Left lung (tissue), 10 donors: Measurements from ENCODE around the gene IZUMO1. TPM values are rescaled to one million over a fixed set of nuclear protein-coding genes. Genes with fewer than 3 reads are reported as not detected.
A peak's percentile ranks its signal among the peaks of the same experiment; 100 is the strongest.

ENCODE experiments used
- ATAC-seq: fragments of 200-7000 bp; cut with Tn5 transposase; one replicate; pipeline ENCODE4 v1.9.1; 2020; ENCODE audit warnings: moderate library complexity
- DNase-seq, 4 donors: peaks; one replicate each; pipeline ENCODE4 v3.0.0-alpha.2; 2013 to 2020
- H3K27ac ChIP-seq, 2 donors: fragments of 200-600 bp; sonication (generic) in 1 of 2; one replicate each; pipeline versions ENCODE4 v1.5.0 to v1.8.0; 2020 to 2021
- H3K27me3 ChIP-seq, 2 donors: fragments of 200-600 bp; sonication (generic) in 1 of 2; one replicate each; pipeline versions ENCODE4 v1.5.0 to v1.8.0; 2020 to 2021
- H3K36me3 ChIP-seq, 2 donors: fragments of 200-600 bp; sonication (generic) in 1 of 2; one replicate each; pipeline versions ENCODE4 v1.5.0 to v1.8.0; 2020 to 2021
- H3K4me1 ChIP-seq, 2 donors: fragments of 200-600 bp; one replicate each; pipeline ENCODE4 v1.8.0; 2021
- H3K4me3 ChIP-seq, 2 donors: fragments of 200-600 bp; sonication (generic) in 1 of 2; one replicate each; pipeline versions ENCODE4 v1.5.0 to v1.8.0; 2020 to 2021; ENCODE audit warnings: mild to moderate bottlenecking in 1 of 2
- H3K9me3 ChIP-seq, 2 donors: fragments of 200-600 bp; sonication (generic) in 1 of 2; one replicate each; pipeline versions ENCODE4 v1.5.0 to v1.8.0; 2020 to 2021
- intact Hi-C, 2 donors: fragments of 100-400 bp; cut with DNase I; formaldehyde crosslinking; loops; one replicate each; pipeline versions ENCODE4 v1.11.2 to v1.14.2; 2022
- polyA plus RNA-seq, 6 donors: library from polyadenylated mRNA; unstranded; fragments of 120-200 nt; gene quantifications; one replicate each; pipeline ENCODE4 v1.2.1, GENCODE V29; 2013; ENCODE audit not compliant: insufficient read length in 6 of 6
- total RNA-seq, 2 donors: library from RNA; stranded (reverse); fragmentation: NEBNext Ultra II Directional; extraction: Animal tissue kit (Norgen Biotek cat#: 25700); gene quantifications; one replicate each; pipeline ENCODE4 v1.2.1, GENCODE V29; 2021
- TF ChIP-seq, protein P1 (sequence below), 2 donors: fragments of 200-600 bp; sonication (generic) in 1 of 2; IDR thresholded peaks; one replicate each; pipeline versions ENCODE4 v1.5.0 to v1.8.0; 2021; ENCODE audit warnings: antibody characterized with exemption in 2 of 2
- donor health status: DM: no; HTN: yes; CAD: no.
- donor health status: DM: no; HTN: no; CAD: no.

The IZUMO1 gene
- total and polyA plus RNA-seq, 8 donors = 0.96 to 3.6 (median 1.6) TPM

- intact Hi-C loops = no loop called here
- peaks cover 0 to 22% of the 10 kb centered on the region in 2 donors for H3K4me1 ChIP-seq
- no peak overlapping the region for H3K27ac ChIP-seq
- H3K36me3 ChIP-seq = no peaks in the 10 kb centered on the region
- H3K27me3 ChIP-seq = no peaks in the 10 kb centered on the region
- ATAC-seq (no peak), DNase-seq (peak in 1 of 4 donors; percentile 28)
- TF ChIP-seq, protein P1, sequence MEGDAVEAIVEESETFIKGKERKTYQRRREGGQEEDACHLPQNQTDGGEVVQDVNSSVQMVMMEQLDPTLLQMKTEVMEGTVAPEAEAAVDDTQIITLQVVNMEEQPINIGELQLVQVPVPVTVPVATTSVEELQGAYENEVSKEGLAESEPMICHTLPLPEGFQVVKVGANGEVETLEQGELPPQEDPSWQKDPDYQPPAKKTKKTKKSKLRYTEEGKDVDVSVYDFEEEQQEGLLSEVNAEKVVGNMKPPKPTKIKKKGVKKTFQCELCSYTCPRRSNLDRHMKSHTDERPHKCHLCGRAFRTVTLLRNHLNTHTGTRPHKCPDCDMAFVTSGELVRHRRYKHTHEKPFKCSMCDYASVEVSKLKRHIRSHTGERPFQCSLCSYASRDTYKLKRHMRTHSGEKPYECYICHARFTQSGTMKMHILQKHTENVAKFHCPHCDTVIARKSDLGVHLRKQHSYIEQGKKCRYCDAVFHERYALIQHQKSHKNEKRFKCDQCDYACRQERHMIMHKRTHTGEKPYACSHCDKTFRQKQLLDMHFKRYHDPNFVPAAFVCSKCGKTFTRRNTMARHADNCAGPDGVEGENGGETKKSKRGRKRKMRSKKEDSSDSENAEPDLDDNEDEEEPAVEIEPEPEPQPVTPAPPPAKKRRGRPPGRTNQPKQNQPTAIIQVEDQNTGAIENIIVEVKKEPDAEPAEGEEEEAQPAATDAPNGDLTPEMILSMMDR (IDR thresholded peaks at IDR 0.05) = no peak
- no peaks in the 10 kb centered on the region for H3K9me3 ChIP-seq
- H3K4me3 ChIP-seq = no peak overlapping the region
These were observed 31.0 kb upstream of the IZUMO1 start for GRCh38 chr19:48777720-48778119.

GRCh38 chr19:48777139-48777538 lies 30.4 kb upstream of the IZUMO1 start:
- no peak for ATAC-seq
- TF ChIP-seq, protein P1 (IDR thresholded peaks at IDR 0.05) = no peak
- intact Hi-C loops = no loop called here

DNA sequence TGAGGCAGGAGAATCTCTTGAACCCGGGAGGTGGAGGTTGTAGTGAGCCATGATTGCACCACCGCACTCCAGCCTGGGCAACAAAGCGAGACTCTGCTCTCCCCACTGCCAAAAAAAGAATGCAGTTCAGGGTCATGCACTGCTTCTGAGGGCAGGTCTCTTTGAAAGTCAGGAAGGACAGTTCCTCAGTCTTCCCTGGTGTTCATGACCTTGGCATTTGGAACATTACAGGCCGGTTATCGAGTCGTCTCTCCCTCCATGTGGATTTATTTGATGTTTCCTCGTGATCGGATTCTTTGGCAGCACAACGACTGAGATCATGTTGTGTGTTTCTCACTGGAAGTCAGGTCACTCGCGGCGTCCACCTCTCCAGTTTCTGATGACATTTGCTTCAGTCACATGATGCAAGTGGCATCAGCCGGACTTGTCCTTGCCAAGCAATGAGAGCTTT lies 25.8 kb upstream of the IZUMO1 start:
- Histone ChIP-seq H3K4me3 (no peak overlapping the region), H3K9me3 (no peaks in the 10 kb centered on the region), H3K27me3 (peaks cover 0 to 7% of the 10 kb centered on the region in 2 donors), H3K36me3 (no peaks in the 10 kb centered on the region), H3K4me1 (peaks cover 0 to 10% of the 10 kb centered on the region in 2 donors), H3K27ac (no peak overlapping the region)
- TF ChIP-seq, protein P1 (IDR thresholded peaks at IDR 0.05) = no peak
- ATAC-seq = peak; percentile 47
- peak in 1 of 4 donors; percentile 13 for DNase-seq
- intact Hi-C loops = no loop called here

More at GRCh38 chr19:48777139-48777538, 30.4 kb upstream of the IZUMO1 start:
- H3K27me3 ChIP-seq = no peaks in the 10 kb centered on the region
- H3K4me3 ChIP-seq = no peak overlapping the region
- no peak overlapping the region for H3K27ac ChIP-seq
- peak in 1 of 4 donors; percentile 13 for DNase-seq
- peaks cover 0 to 16% of the 10 kb centered on the region in 2 donors for H3K4me1 ChIP-seq
- H3K36me3 ChIP-seq = no peaks in the 10 kb centered on the region
- H3K9me3 ChIP-seq = no peaks in the 10 kb centered on the region

- Histone ChIP-seq H3K4me1 (peaks cover 0 to 10% of the 10 kb centered on the region in 2 donors), H3K27me3 (peaks cover 0 to 12% of the 10 kb centered on the region in 2 donors), H3K4me3 (no peak overlapping the region), H3K36me3 (no peaks in the 10 kb centered on the region), H3K9me3 (no peaks in the 10 kb centered on the region), H3K27ac (no peak overlapping the region)
- intact Hi-C loops = no loop called here
- TF ChIP-seq, protein P1 (IDR thresholded peaks at IDR 0.05) = no peak
- DNase-seq = no peak
- no peak for ATAC-seq
These were observed 24.2 kb upstream of the IZUMO1 start for GRCh38 chr19:48770734-48771472.

DNA sequence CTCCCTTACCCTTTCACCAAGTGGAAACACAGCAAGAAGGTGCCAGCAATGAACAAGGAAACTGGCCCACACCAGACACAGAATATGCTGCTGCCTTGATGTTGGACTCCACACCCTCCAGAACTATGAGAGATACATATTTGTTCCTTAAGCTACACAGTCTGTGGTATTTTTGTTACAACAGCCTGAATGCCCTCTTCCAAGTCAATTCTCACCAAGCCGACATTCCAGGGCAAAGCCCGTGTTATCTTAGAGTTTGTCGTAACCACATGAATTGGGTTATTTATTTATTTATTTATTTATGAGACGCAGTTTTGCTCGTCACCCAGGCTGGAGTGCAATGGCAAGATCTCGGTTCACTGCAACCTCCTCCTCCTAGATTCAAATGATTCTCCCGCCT lies 23.6 kb upstream of the IZUMO1 start:
- Histone ChIP-seq H3K4me3 (no peak overlapping the region), H3K27me3 (peaks cover 0 to 12% of the 10 kb centered on the region in 2 donors), H3K4me1 (peaks cover 0 to 10% of the 10 kb centered on the region in 2 donors), H3K9me3 (no peaks in the 10 kb centered on the region), H3K36me3 (no peaks in the 10 kb centered on the region), H3K27ac (no peak overlapping the region)
- TF ChIP-seq, protein P1 (IDR thresholded peaks at IDR 0.05) = no peak
- peak; percentile 33 for ATAC-seq
- no peak for DNase-seq
- intact Hi-C loops = no loop called here
